GM21528 (cell line): Measurements from ENCODE around the gene NQO2.

Experiments
- ATAC-seq: cut with Tn5 transposase; IDR thresholded peaks from one replicate; pipeline ENCODE4 v1.9.1; 2021; ENCODE audit warnings: mild to moderate bottlenecking, moderate library complexity; ENCODE audit not compliant: unreplicated experiment, low FRiP score

NQO2 gene

GRCh38 chr6:2999618-3000557, at the start of gene NQO2:
NQO2 (plus strand) TSS chr6:2999894; CDS start chr6:3006553, 6,659 bp downstream.
- peak; percentile 68 for ATAC-seq

GRCh38 chr6:2950713-2951112, 49.0 kb upstream of the NQO2 start:
- ATAC-seq: no peak

GRCh38 chr6:2951728-2952127, 48.0 kb upstream of the NQO2 start:
- ATAC-seq: no peak

GRCh38 chr6:2952557-2953095, 47.1 kb upstream of the NQO2 start:
- no peak for ATAC-seq

- no peak for ATAC-seq
These were observed 46.6 kb upstream of the NQO2 start for GRCh38 chr6:2953098-2953497.

- no peak for ATAC-seq
These were observed 42.6 kb upstream of the NQO2 start for GRCh38 chr6:2956930-2957685.

- no peak for ATAC-seq
These were observed 41.9 kb upstream of the NQO2 start for GRCh38 chr6:2957696-2958330.

- no peak for ATAC-seq
These were observed 41.4 kb upstream of the NQO2 start for GRCh38 chr6:2958331-2958711.

GRCh38 chr6:2958776-2959175, 40.9 kb upstream of the NQO2 start:
- ATAC-seq: no peak

- no peak for ATAC-seq
These were observed 39.6 kb upstream of the NQO2 start for GRCh38 chr6:2959909-2960719.

GRCh38 chr6:2960935-2961334, 38.8 kb upstream of the NQO2 start:
- no peak for ATAC-seq

- ATAC-seq: no peak
These were observed 38.2 kb upstream of the NQO2 start for GRCh38 chr6:2961506-2961905.

- ATAC-seq: no peak
These were observed 37.7 kb upstream of the NQO2 start for GRCh38 chr6:2962004-2962403.

GRCh38 chr6:2962636-2963035, 37.1 kb upstream of the NQO2 start:
- no peak for ATAC-seq

- no peak for ATAC-seq
These were observed 35.9 kb upstream of the NQO2 start for GRCh38 chr6:2963756-2964155.

- ATAC-seq: no peak
These were observed 34.7 kb upstream of the NQO2 start for GRCh38 chr6:2964793-2965505.

- ATAC-seq: no peak
These were observed 33.3 kb upstream of the NQO2 start for GRCh38 chr6:2966347-2966746.

GRCh38 chr6:2967936-2968335, 31.8 kb upstream of the NQO2 start:
- ATAC-seq: no peak

GRCh38 chr6:2968600-2969135, 31.0 kb upstream of the NQO2 start:
- ATAC-seq: no peak
